ENCODE results near the gene CD46.

Gene CD46

GRCh38 chr1:207842506-207842905 lies 90.7 kb downstream of the CD46 start:
- Histone ChIP-seq H3K36me3 (ENCODE audit: control insufficient read depth in 2 of 2, insufficient read depth in 2 of 2, low read length in 2 of 2) (peaks cover 0 to 4% of the 10 kb centered on the region in 2 donors), H3K9me3 (ENCODE audit: control insufficient read depth in 2 of 2, low read length in 2 of 2) (no peaks in the 10 kb centered on the region), H3K4me1 (ENCODE audit: control insufficient read depth in 2 of 2, insufficient read depth in 2 of 2, low read length in 2 of 2) (peaks cover 8 to 12% of the 10 kb centered on the region in 2 donors), H3K27ac (ENCODE audit: low read depth in 2 of 2, low read length in 2 of 2) (no peak overlapping the region), H3K9ac (ENCODE audit: low read depth in 1 of 2, low read length in 2 of 2) (no peak overlapping the region), H3K27me3 (ENCODE audit: control insufficient read depth in 2 of 2, insufficient read depth in 2 of 2, low read length in 2 of 2) (no peaks in the 10 kb centered on the region), H3K4me3 (ENCODE audit: low read length in 2 of 2) (no peak overlapping the region)

GRCh38 chr1:207844371-207844770 lies 92.5 kb downstream of the CD46 start:
- Histone ChIP-seq H3K27me3 (ENCODE audit: control insufficient read depth in 2 of 2, insufficient read depth in 2 of 2, low read length in 2 of 2) (no peaks in the 10 kb centered on the region), H3K9ac (ENCODE audit: low read depth in 1 of 2, low read length in 2 of 2) (no peak overlapping the region), H3K4me1 (ENCODE audit: control insufficient read depth in 2 of 2, insufficient read depth in 2 of 2, low read length in 2 of 2) (peaks cover 17 to 18% of the 10 kb centered on the region in 2 donors), H3K9me3 (ENCODE audit: control insufficient read depth in 2 of 2, low read length in 2 of 2) (no peaks in the 10 kb centered on the region), H3K4me3 (ENCODE audit: low read length in 2 of 2) (no peak overlapping the region), H3K27ac (ENCODE audit: low read depth in 2 of 2, low read length in 2 of 2) (no peak overlapping the region), H3K36me3 (ENCODE audit: control insufficient read depth in 2 of 2, insufficient read depth in 2 of 2, low read length in 2 of 2) (peaks cover 0 to 4% of the 10 kb centered on the region in 2 donors)
